B cell (primary cell): Measurements from ENCODE around the gene PRKN. TPM values are rescaled to one million over a fixed set of nuclear protein-coding genes. Genes with fewer than 3 reads are reported as not detected.

Experiments used
- ATAC-seq: fragments of 200-7000 bp; cut with Tn5 transposase; one replicate; pipeline ENCODE4 v1.10.0; 2021; ENCODE audit warnings: low read depth, mild to moderate bottlenecking, moderate number of reproducible peaks, moderate library complexity
- CTCF ChIA-PET: fragments of 350-600 bp; sonication (Branson Sonifier 250); formaldehyde crosslinking; loops from one replicate; lab custom pipeline; 2021; ENCODE audit warnings: antibody characterized with exemption, inconsistent platforms; lab: Charles Lee
- POLR2A ChIA-PET: fragments of 350-600 bp; sonication (Branson Sonifier 250); formaldehyde crosslinking; loops from one replicate; lab custom pipeline; 2021; ENCODE audit warnings: antibody characterized with exemption; lab: Charles Lee
- DNase-seq: peaks from one replicate; pipeline ENCODE4 v3.0.0; 2013
- H2AFZ ChIP-seq: 2 replicates; pipeline ENCODE4 v1.6.1; 2012; ENCODE audit warnings: mild to moderate bottlenecking, low read depth, low read length; ENCODE audit not compliant: insufficient read depth, poor library complexity, severe bottlenecking
- H3K27ac ChIP-seq, 2 donors: 1 replicate in 1 of 2; 2 replicates in 1 of 2; pipeline ENCODE4 v1.5.1; 2012 to 2013; ENCODE audit warnings: low read length in 2 of 2, mild to moderate bottlenecking in 2 of 2, moderate library complexity in 1 of 2
- H3K27me3 ChIP-seq, 4 experiments: fragments of 200-600 bp in 1 of 4; sonication (generic) in 1 of 4; replicated peaks in 1 of 4; 1 replicate in 2 of 4; 2 replicates in 2 of 4; pipeline versions ENCODE4 v1.6.1 to v1.7.0; 2013 to 2016; ENCODE audit warnings: low read length in 3 of 4, mild to moderate bottlenecking in 2 of 4, mixed read lengths in 1 of 4, moderate library complexity in 1 of 4; ENCODE audit not compliant: insufficient read depth in 4 of 4, control insufficient read depth in 3 of 4; ENCODE audit errors: control extremely low read depth in 1 of 4
- H3K36me3 ChIP-seq, 2 experiments: replicated peaks in 1 of 2; 1 replicate in 1 of 2; 2 replicates in 1 of 2; pipeline versions ENCODE4 v1.6.1 to v1.7.1; 2013; ENCODE audit warnings: low read length in 1 of 2; ENCODE audit not compliant: insufficient read depth in 2 of 2, control insufficient read depth in 1 of 2; ENCODE audit errors: control extremely low read depth in 1 of 2, extremely low read depth in 1 of 2
- H3K4me1 ChIP-seq, 2 donors: fragments of 200-600 bp in 1 of 2; sonication (generic) in 1 of 2; 1 replicate in 1 of 2; 2 replicates in 1 of 2; pipeline versions ENCODE4 v1.5.1 to v1.6.1; 2013 to 2017; ENCODE audit warnings: low read length in 2 of 2; ENCODE audit not compliant: control insufficient read depth in 2 of 2, insufficient read depth in 2 of 2
- H3K4me2 ChIP-seq: replicated peaks from 2 replicates; pipeline ENCODE3; 2012; ENCODE audit warnings: mild to moderate bottlenecking, low read depth, low read length; ENCODE audit not compliant: poor library complexity, severe bottlenecking
- H3K4me3 ChIP-seq, 5 experiments: fragments of 200-600 bp in 1 of 5; sonication (generic) in 1 of 5; 1 replicate in 3 of 5; 2 replicates in 2 of 5; pipeline versions ENCODE4 v1.5.1 to v1.7.0; 2011 to 2016; ENCODE audit warnings: low read length in 4 of 5, mild to moderate bottlenecking in 4 of 5, low read depth in 2 of 5, control low read depth in 1 of 5, moderate library complexity in 1 of 5; ENCODE audit not compliant: insufficient read depth in 1 of 5; ENCODE audit errors: control extremely low read depth in 1 of 5, extremely low read depth in 1 of 5
- H3K79me2 ChIP-seq: fragments of 200-600 bp; sonication (generic); one replicate; pipeline ENCODE4 v1.6.0; 2016; ENCODE audit warnings: low read length; ENCODE audit not compliant: control insufficient read depth, insufficient read depth
- H3K9ac ChIP-seq: fragments of 200-600 bp; sonication (generic); 2 replicates; pipeline ENCODE4 v1.6.1; 2017; ENCODE audit warnings: mild to moderate bottlenecking, low read length, moderate library complexity
- H3K9me3 ChIP-seq, 3 donors: one replicate each; pipeline versions ENCODE4 v1.6.1 to v1.7.1; 2013; ENCODE audit warnings: low read length in 2 of 3; ENCODE audit not compliant: control insufficient read depth in 2 of 3, insufficient read depth in 1 of 3; ENCODE audit errors: control extremely low read depth in 1 of 3
- H4K20me1 ChIP-seq: 2 replicates; pipeline ENCODE4 v1.6.0; 2012; ENCODE audit warnings: mild to moderate bottlenecking, low read length; ENCODE audit not compliant: insufficient read depth, control insufficient read depth, poor library complexity, severe bottlenecking
- H3K27ac Mint-ChIP-seq: one replicate; pipeline ENCODE4 v1.8.0; 2021; ENCODE audit warnings: mixed read lengths
- H3K27me3 Mint-ChIP-seq: one replicate; pipeline ENCODE4 v1.8.0; 2021; ENCODE audit warnings: mixed read lengths
- H3K4me1 Mint-ChIP-seq: one replicate; pipeline ENCODE4 v1.8.0; 2021; ENCODE audit warnings: mixed read lengths
- H3K4me3 Mint-ChIP-seq: one replicate; pipeline ENCODE4 v1.8.0; 2021; ENCODE audit warnings: mixed read lengths
- H3K9me3 Mint-ChIP-seq: one replicate; pipeline ENCODE4 v1.8.0; 2022; ENCODE audit warnings: mixed read lengths; ENCODE audit not compliant: insufficient read depth
- CTCF ChIP-seq: fragments of 200-600 bp; IDR thresholded peaks from one replicate; pipeline ENCODE4 v1.8.0; 2022; ENCODE audit warnings: antibody characterized with exemption, mild to moderate bottlenecking
- EZH2 ChIP-seq: IDR thresholded peaks from 2 replicates; pipeline ENCODE4 v1.6.1; 2012; ENCODE audit warnings: borderline replicate concordance, low read depth, mild to moderate bottlenecking, moderate library complexity, low read length; ENCODE audit not compliant: insufficient read depth, poor library complexity, severe bottlenecking
- WGBS: methylation state at CpG from one replicate; pipeline ENCODE4 v1.1.5; 2013; ENCODE audit warnings: missing lambda C conversion rate; ENCODE audit not compliant: insufficient coverage; 5-methylcytosine and 5-hydroxymethylcytosine counted together
- intact Hi-C: fragments of 100-400 bp; cut with micrococcal nuclease; formaldehyde crosslinking; loops from one replicate; pipeline ENCODE4 v1.10.0; 2022
- polyA plus RNA-seq: library from polyadenylated mRNA; depleted of rRNA; stranded (reverse); fragments of >200 nt; gene quantifications from 2 replicates; pipeline ENCODE4 v1.2.3, GENCODE V29; 2012
- total RNA-seq, 2 donors: library from RNA; stranded (reverse); fragments of 120-200 nt in 1 of 2; gene quantifications; 1 replicate in 1 of 2; 2 replicates in 1 of 2; pipeline versions ENCODE4 v1.2.3 to v1.2.4, GENCODE V29; 2013 to 2022

Gene PRKN
- total and polyA plus RNA-seq, 2 donors (not counting 1 experiment from before 2014, with no cell fraction given), result 1.6 to 6.2 TPM

- H3K4me1 ChIP-seq, result no peaks in the 10 kb centered on the region
- POLR2A ChIA-PET, result no interaction called here
- no peaks in the 10 kb centered on the region for H4K20me1 ChIP-seq
- no peak overlapping the region for H3K4me2 ChIP-seq
- ATAC-seq (no peak), DNase-seq (no peak)
- no peak overlapping the region for H3K4me3 ChIP-seq
- H2AFZ ChIP-seq, result no peak overlapping the region
- H3K27me3 Mint-ChIP-seq, result no peaks in the 10 kb centered on the region
- intact Hi-C loops, result no loop called here
- CTCF ChIA-PET, result no interaction called here
- no peaks in the 10 kb centered on the region for H3K27me3 ChIP-seq
- no peak overlapping the region for H3K4me3 Mint-ChIP-seq
- WGBS, result 83% methylated on average over 4 of the region's 8 CpGs
- no peaks in the 10 kb centered on the region for H3K79me2 ChIP-seq
- no peak for TF ChIP-seq CTCF
- TF ChIP-seq EZH2, result no peak
- H3K9me3 ChIP-seq, result no peaks in the 10 kb centered on the region
- no peaks in the 10 kb centered on the region for H3K36me3 ChIP-seq
- H3K9me3 Mint-ChIP-seq, result peaks cover 12% of the 10 kb centered on the region
- H3K4me1 Mint-ChIP-seq, result no peaks in the 10 kb centered on the region
- no peak overlapping the region for H3K27ac Mint-ChIP-seq
- H3K27ac ChIP-seq, result no peak overlapping the region
- no peak overlapping the region for H3K9ac ChIP-seq
Measured at GRCh38 chr6:162343936-162344645, 383.5 kb downstream of the PRKN start.

GRCh38 chr6:162343198-162343935 lies 384.2 kb downstream of the PRKN start:
- no peaks in the 10 kb centered on the region for H3K9me3 ChIP-seq
- no peak overlapping the region for H3K27ac Mint-ChIP-seq
- H3K4me3 ChIP-seq, result no peak overlapping the region
- TF ChIP-seq CTCF, result no peak
- TF ChIP-seq EZH2, result no peak
- WGBS, result no CpG with 5 or more reads among the region's 3 CpGs
- DNase-seq, result no peak
- H3K4me1 Mint-ChIP-seq, result no peaks in the 10 kb centered on the region
- ChIA-PET POLR2A (no interaction called here), CTCF (no interaction called here)
- H3K9ac ChIP-seq, result no peak overlapping the region
- no peak overlapping the region for H3K4me2 ChIP-seq
- peaks cover 12% of the 10 kb centered on the region for H3K9me3 Mint-ChIP-seq
- no peak for ATAC-seq
- H3K36me3 ChIP-seq, result no peaks in the 10 kb centered on the region
- no peaks in the 10 kb centered on the region for H4K20me1 ChIP-seq
- H2AFZ ChIP-seq, result no peak overlapping the region
- no peak overlapping the region for H3K4me3 Mint-ChIP-seq
- H3K27me3 ChIP-seq, result no peaks in the 10 kb centered on the region
- H3K79me2 ChIP-seq, result no peaks in the 10 kb centered on the region
- H3K27me3 Mint-ChIP-seq, result no peaks in the 10 kb centered on the region
- H3K27ac ChIP-seq, result no peak overlapping the region
- intact Hi-C loops, result no loop called here
- no peaks in the 10 kb centered on the region for H3K4me1 ChIP-seq
